SK-N-SH (cell line): ENCODE data around the gene SLF2. TPM values are rescaled to one million over a fixed set of nuclear protein-coding genes. Genes with fewer than 3 reads are reported as not detected.

Source experiments
- CTCF ChIA-PET: fragments of 300-600, 350-600 bp; formaldehyde crosslinking; extraction: SDS; loops from one replicate; lab custom pipeline; 2021; lab: Yijun Ruan, JAX
- POLR2A ChIA-PET: fragments of 350-600 bp; sonication (Branson Sonifier 250); formaldehyde crosslinking; extraction: SDS; loops from one replicate; lab custom pipeline; 2020; ENCODE audit warnings: antibody characterized with exemption, inconsistent platforms; lab: Yijun Ruan, JAX
- DNase-seq: peaks from one replicate; pipeline ENCODE4 v3.0.0; 2012
- H2AFZ ChIP-seq: fragments of 200-600 bp; sonication (generic); 2 replicates; pipeline ENCODE4 v1.8.1; 2016; ENCODE audit warnings: antibody characterized with exemption, mild to moderate bottlenecking, low read depth
- H3F3A ChIP-seq: fragments of 200-600 bp; sonication (generic); replicated peaks from 2 replicates; pipeline ENCODE3; 2016; ENCODE audit warnings: antibody characterized with exemption, mild to moderate bottlenecking; ENCODE audit not compliant: insufficient read depth
- H3K27ac ChIP-seq, 2 experiments: fragments of 200-500 bp in 1 of 2; fragments of 200-600 bp in 1 of 2; sonication (Bioruptor generic) in 1 of 2; sonication (generic), shearing (Covaris generic) in 1 of 2; 2 replicates each; pipeline versions ENCODE4 v1.5.1 to v1.6.1; 2014 to 2016; ENCODE audit warnings: low read depth in 2 of 2, inconsistent platforms in 1 of 2, low read length in 1 of 2, mild to moderate bottlenecking in 1 of 2, mixed read lengths in 1 of 2
- H3K27me3 ChIP-seq: fragments of 200-600 bp; sonication (generic), shearing (Covaris generic); 2 replicates; pipeline ENCODE4 v1.6.1; 2016; ENCODE audit warnings: mixed run types; ENCODE audit not compliant: insufficient read depth
- H3K36me3 ChIP-seq, 2 experiments: fragments of 200-500 bp in 1 of 2; fragments of 200-600 bp in 1 of 2; sonication (Bioruptor generic) in 1 of 2; sonication (generic) in 1 of 2; replicated peaks in 1 of 2; 2 replicates each; pipeline versions ENCODE3 to v1.5.1; 2014 to 2016; ENCODE audit warnings: low read length in 1 of 2, mild to moderate bottlenecking in 1 of 2; ENCODE audit not compliant: insufficient read depth in 2 of 2, control insufficient read depth in 1 of 2
- H3K4me1 ChIP-seq, 2 experiments: fragments of 200-500 bp in 1 of 2; fragments of 200-600 bp in 1 of 2; sonication (Bioruptor generic) in 1 of 2; sonication (generic), shearing (Covaris generic) in 1 of 2; 2 replicates each; pipeline versions ENCODE4 v1.5.1 to v1.6.1; 2014 to 2016; ENCODE audit warnings: low read depth in 1 of 2, low read length in 1 of 2, mixed run types in 1 of 2; ENCODE audit not compliant: insufficient read depth in 2 of 2, control insufficient read depth in 1 of 2
- H3K4me2 ChIP-seq: fragments of 200-600 bp; sonication (generic), shearing (Covaris generic); 2 replicates; pipeline ENCODE4 v1.6.1; 2017; ENCODE audit warnings: mixed run types
- H3K4me3 ChIP-seq, 2 experiments: fragments of 200-500 bp in 1 of 2; fragments of 200-600 bp in 1 of 2; sonication (Bioruptor generic) in 1 of 2; sonication (generic), shearing (Covaris generic) in 1 of 2; 2 replicates each; pipeline versions ENCODE4 v1.5.1 to v1.8.1; 2014 to 2016; ENCODE audit warnings: low read depth in 2 of 2, inconsistent platforms in 1 of 2, low read length in 1 of 2, mild to moderate bottlenecking in 1 of 2, mixed read lengths in 1 of 2, moderate library complexity in 1 of 2
- H3K79me2 ChIP-seq: fragments of 200-600 bp; sonication (generic); 2 replicates; pipeline ENCODE4 v1.8.1; 2017; ENCODE audit warnings: mild to moderate bottlenecking; ENCODE audit not compliant: insufficient read depth
- H3K9ac ChIP-seq: fragments of 200-600 bp; sonication (generic); 2 replicates; pipeline ENCODE4 v1.6.1; 2017; ENCODE audit warnings: mixed run types
- H3K9me2 ChIP-seq: fragments of 200-600 bp; sonication (generic); 2 replicates; pipeline ENCODE4 v1.6.1; 2017; ENCODE audit warnings: mixed run types
- H3K9me3 ChIP-seq: fragments of 200-600 bp; sonication (generic); 2 replicates; pipeline ENCODE4 v1.6.1; 2017; ENCODE audit warnings: mixed run types, mild to moderate bottlenecking, moderate library complexity
- H4K20me1 ChIP-seq: fragments of 200-600 bp; sonication (generic); 2 replicates; pipeline ENCODE4 v1.6.1; 2017; ENCODE audit warnings: mild to moderate bottlenecking, mixed run types; ENCODE audit not compliant: insufficient read depth
- CHD2 ChIP-seq: fragments of 150-350 bp; IDR thresholded peaks from 2 replicates; pipeline ENCODE4 v1.6.1; 2018; ENCODE audit warnings: low read length; ENCODE audit not compliant: partially characterized antibody
- ELF1 ChIP-seq: IDR thresholded peaks from 2 replicates; pipeline ENCODE4 v1.4.0; 2012
- EP300 ChIP-seq, 2 experiments: IDR thresholded peaks; 2 replicates each; pipeline versions ENCODE4 v1.4.0 to v1.6.1; 2012; ENCODE audit warnings: borderline replicate concordance in 1 of 2, low read depth in 1 of 2, low read length in 1 of 2
- EZH2phosphoT487 ChIP-seq: fragments of 200-600 bp; sonication (generic); IDR thresholded peaks from 2 replicates; pipeline ENCODE4 v1.6.1; 2017; ENCODE audit warnings: low read depth, mixed run types, mild to moderate bottlenecking, antibody characterized with exemption, moderate library complexity, borderline replicate concordance
- FOSL2 ChIP-seq: IDR thresholded peaks from 2 replicates; pipeline ENCODE4 v1.4.0; 2012; ENCODE audit warnings: low read depth, mild to moderate bottlenecking, moderate library complexity, borderline replicate concordance
- MAX ChIP-seq: IDR thresholded peaks from 2 replicates; pipeline ENCODE4 v1.4.0; 2012; ENCODE audit warnings: low read depth
- MXI1 ChIP-seq: IDR thresholded peaks from 2 replicates; pipeline ENCODE4 v1.6.1; 2012; ENCODE audit warnings: mild to moderate bottlenecking, low read depth, low read length, improper control_type of control experiment
- NRF1 ChIP-seq: IDR thresholded peaks from 2 replicates; pipeline ENCODE4 v1.6.1; 2012; ENCODE audit warnings: low read depth, mild to moderate bottlenecking, low read length
- PBX3 ChIP-seq: IDR thresholded peaks from 2 replicates; pipeline ENCODE4; 2012
- RAD21 ChIP-seq: IDR thresholded peaks from 2 replicates; pipeline ENCODE4 v1.6.1; 2012; ENCODE audit warnings: mild to moderate bottlenecking, low read length
- RCOR1 ChIP-seq: fragments of 150-350 bp; IDR thresholded peaks from 2 replicates; pipeline ENCODE4 v1.6.1; 2017; ENCODE audit warnings: antibody characterized with exemption, low read length
- RXRA ChIP-seq: IDR thresholded peaks from 2 replicates; pipeline ENCODE4 v1.4.0; 2012; ENCODE audit warnings: low read depth, mild to moderate bottlenecking, borderline replicate concordance
- SMC3 ChIP-seq: IDR thresholded peaks from 2 replicates; pipeline ENCODE4 v1.6.1; 2012; ENCODE audit warnings: low read depth, low read length, improper control_type of control experiment
- TAF1 ChIP-seq: IDR thresholded peaks from 2 replicates; pipeline ENCODE4 v1.6.1; 2012; ENCODE audit warnings: low read depth, mild to moderate bottlenecking, low read length, moderate library complexity, borderline replicate concordance
- TCF12 ChIP-seq: IDR thresholded peaks from 2 replicates; pipeline ENCODE4 v1.4.0; 2012
- WGBS: methylation state at CpG from one replicate; pipeline ENCODE4 v1.1.6; 2017; ENCODE audit warnings: low lambda C conversion rate; 5-methylcytosine and 5-hydroxymethylcytosine counted together
- polyA plus RNA-seq, 3 experiments: library from polyadenylated mRNA; depleted of rRNA; stranded (reverse); fragments of >200 nt; gene quantifications; 2 replicates each; pipeline ENCODE4 v1.2.3, GENCODE V29; 2012
- TF ChIP-seq, protein P1 (sequence below): IDR thresholded peaks from 2 replicates; pipeline ENCODE4 v1.4.0; 2012; ENCODE audit warnings: low read depth, borderline replicate concordance
- TF ChIP-seq, protein P2 (sequence below): fragments of 200-600 bp; sonication (generic); IDR thresholded peaks from 2 replicates; pipeline ENCODE4 v1.6.1; 2017; ENCODE audit warnings: antibody characterized with exemption, mild to moderate bottlenecking, moderate library complexity

Gene SLF2
- polyA plus RNA-seq, 1 of the 3 experiments (the other 2 are of a cell fraction): 6.3 TPM

DNA sequence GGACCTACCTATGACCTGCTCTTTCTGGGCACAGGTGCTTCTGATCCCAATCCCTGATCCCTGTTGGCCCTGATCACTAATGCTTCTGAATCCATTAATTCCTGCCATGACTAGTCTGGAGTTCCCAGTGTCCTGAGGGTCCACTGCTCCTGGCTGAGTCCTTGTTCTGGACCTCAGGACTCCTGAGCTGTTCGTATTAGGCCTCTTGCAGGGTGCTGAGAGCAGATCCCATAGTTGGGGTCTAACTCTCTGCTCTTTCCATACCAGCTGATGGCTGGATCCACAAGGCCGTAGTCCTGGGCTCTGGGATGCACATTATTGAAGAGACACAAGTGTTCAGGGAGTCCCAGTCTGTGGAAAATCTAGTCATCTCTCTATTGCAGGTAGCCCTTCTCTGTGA is 67.5 kb downstream of the SLF2 start:
- ChIA-PET CTCF (interaction anchor here (1.7 kb wide), 1 partner anchor 17 kb away, joined by 5 read pairs; no protein-coding TSS in a partner anchor), POLR2A (interaction anchor here (1.4 kb wide), 1 partner anchor 8 kb away, joined by 3 read pairs; no protein-coding TSS in a partner anchor)
- H3K27me3 ChIP-seq: no peaks in the 10 kb centered on the region
- TF ChIP-seq TCF12: no peak
- TF ChIP-seq, protein P1, sequence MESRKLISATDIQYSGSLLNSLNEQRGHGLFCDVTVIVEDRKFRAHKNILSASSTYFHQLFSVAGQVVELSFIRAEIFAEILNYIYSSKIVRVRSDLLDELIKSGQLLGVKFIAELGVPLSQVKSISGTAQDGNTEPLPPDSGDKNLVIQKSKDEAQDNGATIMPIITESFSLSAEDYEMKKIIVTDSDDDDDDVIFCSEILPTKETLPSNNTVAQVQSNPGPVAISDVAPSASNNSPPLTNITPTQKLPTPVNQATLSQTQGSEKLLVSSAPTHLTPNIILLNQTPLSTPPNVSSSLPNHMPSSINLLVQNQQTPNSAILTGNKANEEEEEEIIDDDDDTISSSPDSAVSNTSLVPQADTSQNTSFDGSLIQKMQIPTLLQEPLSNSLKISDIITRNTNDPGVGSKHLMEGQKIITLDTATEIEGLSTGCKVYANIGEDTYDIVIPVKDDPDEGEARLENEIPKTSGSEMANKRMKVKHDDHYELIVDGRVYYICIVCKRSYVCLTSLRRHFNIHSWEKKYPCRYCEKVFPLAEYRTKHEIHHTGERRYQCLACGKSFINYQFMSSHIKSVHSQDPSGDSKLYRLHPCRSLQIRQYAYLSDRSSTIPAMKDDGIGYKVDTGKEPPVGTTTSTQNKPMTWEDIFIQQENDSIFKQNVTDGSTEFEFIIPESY: no peak
- no peak for TF ChIP-seq SMC3
- TF ChIP-seq ELF1: no peak
- TF ChIP-seq RCOR1: no peak
- TF ChIP-seq EP300 (IDR thresholded peaks at IDR 0.05; ENCODE audit: borderline replicate concordance in 1 of 2, low read depth in 1 of 2, low read length in 1 of 2): no peak
- TF ChIP-seq CHD2: no peak
- no peak for TF ChIP-seq PBX3
- TF ChIP-seq MAX: no peak
- no peak for TF ChIP-seq FOSL2
- no peak for TF ChIP-seq TAF1
- no peak for TF ChIP-seq NRF1
- TF ChIP-seq EZH2phosphoT487: no peak
- TF ChIP-seq MXI1: no peak
- TF ChIP-seq RAD21: no peak
- TF ChIP-seq, protein P2, sequence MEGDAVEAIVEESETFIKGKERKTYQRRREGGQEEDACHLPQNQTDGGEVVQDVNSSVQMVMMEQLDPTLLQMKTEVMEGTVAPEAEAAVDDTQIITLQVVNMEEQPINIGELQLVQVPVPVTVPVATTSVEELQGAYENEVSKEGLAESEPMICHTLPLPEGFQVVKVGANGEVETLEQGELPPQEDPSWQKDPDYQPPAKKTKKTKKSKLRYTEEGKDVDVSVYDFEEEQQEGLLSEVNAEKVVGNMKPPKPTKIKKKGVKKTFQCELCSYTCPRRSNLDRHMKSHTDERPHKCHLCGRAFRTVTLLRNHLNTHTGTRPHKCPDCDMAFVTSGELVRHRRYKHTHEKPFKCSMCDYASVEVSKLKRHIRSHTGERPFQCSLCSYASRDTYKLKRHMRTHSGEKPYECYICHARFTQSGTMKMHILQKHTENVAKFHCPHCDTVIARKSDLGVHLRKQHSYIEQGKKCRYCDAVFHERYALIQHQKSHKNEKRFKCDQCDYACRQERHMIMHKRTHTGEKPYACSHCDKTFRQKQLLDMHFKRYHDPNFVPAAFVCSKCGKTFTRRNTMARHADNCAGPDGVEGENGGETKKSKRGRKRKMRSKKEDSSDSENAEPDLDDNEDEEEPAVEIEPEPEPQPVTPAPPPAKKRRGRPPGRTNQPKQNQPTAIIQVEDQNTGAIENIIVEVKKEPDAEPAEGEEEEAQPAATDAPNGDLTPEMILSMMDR: no peak
- TF ChIP-seq RXRA: no peak
- H4K20me1 ChIP-seq: no peaks in the 10 kb centered on the region
- no peaks in the 10 kb centered on the region for H3F3A ChIP-seq
- H3K4me3 ChIP-seq: no peak overlapping the region
- no peak overlapping the region for H3K9ac ChIP-seq
- peaks cover 0 to 2% of the 10 kb centered on the region in 2 experiments; a peak in 1 of 4 replicates for H3K4me1 ChIP-seq
- no peak for DNase-seq
- H3K9me2 ChIP-seq: no peaks in the 10 kb centered on the region
- H2AFZ ChIP-seq: no peak overlapping the region
- peaks cover 3 to 32% of the 10 kb centered on the region in 2 experiments for H3K36me3 ChIP-seq
- no peaks in the 10 kb centered on the region for H3K79me2 ChIP-seq
- no peaks in the 10 kb centered on the region for H3K9me3 ChIP-seq
- no peak overlapping the region for H3K27ac ChIP-seq
- H3K4me2 ChIP-seq: no peak overlapping the region
- WGBS: 92% methylated on average over 2 of the region's 2 CpGs
